AG04450 (cell line): ENCODE measurements around the gene WASF3. TPM values are rescaled to one million over a fixed set of nuclear protein-coding genes. Genes with fewer than 3 reads are reported as not detected.
"Not testable (repeated sequence)": the region's sequence is repeated elsewhere in the genome, so short reads cannot be mapped to it uniquely, and the experiment has no call there.

Source experiments
- CTCF ChIA-PET: fragments of 300-600, 350-600 bp; formaldehyde crosslinking; extraction: SDS; loops from one replicate; lab custom pipeline; 2022; ENCODE audit warnings: antibody characterized with exemption, inconsistent platforms; lab: Charles Lee
- POLR2A ChIA-PET: fragments of 350-600 bp; formaldehyde crosslinking; extraction: SDS; loops from one replicate; lab custom pipeline; 2021; ENCODE audit warnings: antibody characterized with exemption, inconsistent platforms; lab: Yijun Ruan, JAX
- DNase-seq: peaks from one replicate; pipeline ENCODE4 v3.0.0-alpha.2; 2011; ENCODE audit warnings: low read depth, low spot score
- H3K27ac ChIP-seq: one replicate; pipeline ENCODE4 v1.5.1; 2012; ENCODE audit warnings: low read depth, low read length, control low read depth
- H3K27me3 ChIP-seq: one replicate; pipeline ENCODE4 v1.6.0; 2012; ENCODE audit warnings: low read length; ENCODE audit not compliant: control insufficient read depth, insufficient read depth
- H3K4me3 ChIP-seq: 2 replicates; pipeline ENCODE4 v1.5.1; 2011; ENCODE audit warnings: mild to moderate bottlenecking, low read depth, low read length, control low read depth
- H3K9me3 ChIP-seq: 2 replicates; pipeline ENCODE4 v1.5.1; 2012; ENCODE audit warnings: low read length; ENCODE audit not compliant: control insufficient read depth, insufficient read depth
- polyA plus RNA-seq: library from polyadenylated mRNA; depleted of rRNA; stranded (reverse); fragments of >200 nt; gene quantifications from 2 replicates; pipeline ENCODE4 v1.2.3, GENCODE V29; 2011
- TF ChIP-seq, protein P1 (sequence below): IDR thresholded peaks from 2 replicates; pipeline ENCODE4 v1.5.1; 2011; ENCODE audit warnings: low read depth, low read length, control low read depth, inconsistent platforms

WASF3 gene
- polyA plus RNA-seq, 1 experiment: 11.3 TPM

GRCh38 chr13:26626271-26626670 lies 68.8 kb downstream of the WASF3 start:
- Histone ChIP-seq H3K27ac (no peak overlapping the region), H3K27me3 (no peaks in the 10 kb centered on the region), H3K4me3 (no peak overlapping the region), H3K9me3 (peaks cover 12% of the 10 kb centered on the region; the same call in 1 of the 2 replicates)
- no peak for DNase-seq
- TF ChIP-seq, protein P1, sequence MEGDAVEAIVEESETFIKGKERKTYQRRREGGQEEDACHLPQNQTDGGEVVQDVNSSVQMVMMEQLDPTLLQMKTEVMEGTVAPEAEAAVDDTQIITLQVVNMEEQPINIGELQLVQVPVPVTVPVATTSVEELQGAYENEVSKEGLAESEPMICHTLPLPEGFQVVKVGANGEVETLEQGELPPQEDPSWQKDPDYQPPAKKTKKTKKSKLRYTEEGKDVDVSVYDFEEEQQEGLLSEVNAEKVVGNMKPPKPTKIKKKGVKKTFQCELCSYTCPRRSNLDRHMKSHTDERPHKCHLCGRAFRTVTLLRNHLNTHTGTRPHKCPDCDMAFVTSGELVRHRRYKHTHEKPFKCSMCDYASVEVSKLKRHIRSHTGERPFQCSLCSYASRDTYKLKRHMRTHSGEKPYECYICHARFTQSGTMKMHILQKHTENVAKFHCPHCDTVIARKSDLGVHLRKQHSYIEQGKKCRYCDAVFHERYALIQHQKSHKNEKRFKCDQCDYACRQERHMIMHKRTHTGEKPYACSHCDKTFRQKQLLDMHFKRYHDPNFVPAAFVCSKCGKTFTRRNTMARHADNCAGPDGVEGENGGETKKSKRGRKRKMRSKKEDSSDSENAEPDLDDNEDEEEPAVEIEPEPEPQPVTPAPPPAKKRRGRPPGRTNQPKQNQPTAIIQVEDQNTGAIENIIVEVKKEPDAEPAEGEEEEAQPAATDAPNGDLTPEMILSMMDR: no peak
- ChIA-PET CTCF (interaction anchor here (0.9 to 1.5 kb wide), 2 partner anchors 31 to 125 kb away, joined by 3 read pairs; no protein-coding TSS in a partner anchor), POLR2A (no interaction called here)

DNA sequence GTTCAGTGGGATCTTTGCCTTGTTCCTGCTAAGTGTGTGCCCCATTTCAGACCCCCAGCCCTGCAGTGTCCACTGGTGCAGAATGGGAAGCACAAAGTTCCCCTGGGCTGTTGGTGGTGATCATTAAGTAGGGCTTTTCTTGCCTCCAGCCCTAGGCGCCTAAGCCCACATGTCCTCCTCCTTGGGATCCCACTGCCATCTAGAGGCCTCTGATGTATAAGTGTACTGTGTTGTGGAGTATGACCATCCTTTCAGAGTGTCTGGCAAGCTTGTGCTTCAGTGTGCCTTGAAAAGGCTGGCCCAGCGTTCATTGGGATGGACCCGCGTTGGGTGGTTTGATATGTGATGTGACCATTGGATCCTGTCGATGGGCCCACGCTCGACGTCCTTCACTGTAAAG lies 71.2 kb downstream of the WASF3 start:
- no peak for DNase-seq
- no peaks in the 10 kb centered on the region for H3K27me3 ChIP-seq
- TF ChIP-seq, protein P1: peak; percentile 29; the same call in 1 of the 2 replicates
- ChIA-PET CTCF (interaction anchor here (1.1 to 1.9 kb wide), 3 partner anchors 70 to 444 kb away, joined by 3 to 6 read pairs (median 4); no protein-coding TSS in a partner anchor), POLR2A (no interaction called here)
- no peak overlapping the region for H3K4me3 ChIP-seq
- peaks cover 5% of the 10 kb centered on the region; the same call in 1 of the 2 replicates for H3K9me3 ChIP-seq
- no peak overlapping the region for H3K27ac ChIP-seq

GRCh38 chr13:26629260-26629825 lies 71.9 kb downstream of the WASF3 start:
- DNase-seq: no peak
- ChIA-PET POLR2A (no interaction called here), CTCF (interaction anchor here (0.6 to 1.9 kb wide), 6 partner anchors 15 to 445 kb away, joined by 3 to 6 read pairs (median 4); no protein-coding TSS in a partner anchor)
- TF ChIP-seq, protein P1: 0 out of 2 replicates have a peak, but pooled peaks have one; percentile 6
- Histone ChIP-seq H3K27ac (no peak overlapping the region), H3K9me3 (peaks cover 5% of the 10 kb centered on the region; the same call in 1 of the 2 replicates), H3K4me3 (no peak overlapping the region), H3K27me3 (no peaks in the 10 kb centered on the region)

DNA sequence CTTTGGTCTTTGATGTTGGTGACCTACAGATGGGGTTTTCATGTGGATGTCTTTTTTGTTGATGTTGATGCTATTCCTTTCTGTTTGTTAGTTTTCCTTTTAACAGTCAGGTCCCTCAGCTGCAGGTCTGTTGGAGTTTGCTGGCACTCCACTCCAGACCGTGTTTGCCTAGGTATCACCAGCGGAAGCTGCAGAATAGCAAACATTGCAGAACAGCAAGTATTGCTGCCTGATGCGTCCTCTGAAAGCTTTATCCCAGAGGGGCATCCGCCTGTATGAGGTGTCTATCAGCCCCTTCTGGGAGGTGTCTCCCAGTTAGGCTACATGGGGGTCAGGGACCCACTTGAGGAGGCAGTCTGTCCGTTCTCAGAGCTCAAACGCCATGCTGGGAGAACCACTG lies 78.2 kb downstream of the WASF3 start:
- H3K9me3 ChIP-seq, H3K4me3 ChIP-seq, DNase-seq, POLR2A ChIA-PET, CTCF ChIA-PET, H3K27me3 ChIP-seq, H3K27ac ChIP-seq: not testable (repeated sequence)

GRCh38 chr13:26636073-26636472 lies 78.6 kb downstream of the WASF3 start:
- H3K27ac ChIP-seq, H3K9me3 ChIP-seq, H3K4me3 ChIP-seq, CTCF ChIA-PET, DNase-seq, POLR2A ChIA-PET, H3K27me3 ChIP-seq: not testable (repeated sequence)

DNA sequence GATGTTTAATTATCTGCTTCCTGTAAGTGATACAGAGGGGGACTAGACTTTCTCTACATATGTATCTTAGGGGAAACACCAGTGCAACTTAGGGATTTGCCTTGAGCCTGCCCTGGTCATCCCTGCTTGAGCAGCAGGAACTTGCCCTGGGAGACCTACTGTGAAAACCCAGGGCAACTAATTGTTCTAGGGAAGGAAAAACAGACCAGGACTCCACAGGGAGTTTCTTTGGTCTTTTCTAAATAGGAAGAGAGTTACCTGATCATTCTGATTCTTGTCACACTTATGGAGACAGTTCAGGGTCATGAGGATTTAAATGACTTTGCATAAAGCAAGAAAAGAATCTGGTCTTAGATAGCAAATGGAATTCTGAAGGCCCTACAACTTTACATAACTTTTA lies 89.1 kb downstream of the WASF3 start:
- ChIA-PET POLR2A (no interaction called here), CTCF (no interaction called here)
- no peak overlapping the region for H3K4me3 ChIP-seq
- H3K27ac ChIP-seq: no peak overlapping the region
- TF ChIP-seq, protein P1: no peak
- DNase-seq: no peak
- H3K9me3 ChIP-seq: peaks cover 3% of the 10 kb centered on the region; the same call in 1 of the 2 replicates
- H3K27me3 ChIP-seq: no peaks in the 10 kb centered on the region
